ENCODE measurements around the gene LBHD2.

Gene LBHD2

GRCh38 chr14:103104389-103104653, 20.3 kb downstream of the LBHD2 start:
- Histone ChIP-seq H3K27me3 (replicated peaks; ENCODE audit: control insufficient read depth, insufficient read depth, low read length, poor library complexity, severe bottlenecking) (peaks cover 26% of the 10 kb centered on the region), H3K9me3 (ENCODE audit: control insufficient read depth, low read length) (no peaks in the 10 kb centered on the region), H3K4me1 (ENCODE audit: control insufficient read depth, insufficient read depth, low read length, poor library complexity, severe bottlenecking) (peaks cover 9% of the 10 kb centered on the region), H3K4me3 (ENCODE audit: insufficient read depth, low read depth, low read length, poor library complexity, severe bottlenecking) (no peak overlapping the region), H3K36me3 (ENCODE audit: control insufficient read depth, insufficient read depth, low read length) (no peaks in the 10 kb centered on the region), H3K27ac (ENCODE audit: insufficient read depth, low read length, poor library complexity, severe bottlenecking) (no peak overlapping the region)
- DNase-seq: no peak

- Histone ChIP-seq H3K36me3 (ENCODE audit: control insufficient read depth, insufficient read depth, low read length) (no peaks in the 10 kb centered on the region), H3K4me1 (ENCODE audit: control insufficient read depth, insufficient read depth, low read length, poor library complexity, severe bottlenecking) (peaks cover 9% of the 10 kb centered on the region), H3K9me3 (ENCODE audit: control insufficient read depth, low read length) (no peaks in the 10 kb centered on the region), H3K4me3 (ENCODE audit: insufficient read depth, low read depth, low read length, poor library complexity, severe bottlenecking) (no peak overlapping the region), H3K27me3 (replicated peaks; ENCODE audit: control insufficient read depth, insufficient read depth, low read length, poor library complexity, severe bottlenecking) (peaks cover 26% of the 10 kb centered on the region), H3K27ac (ENCODE audit: insufficient read depth, low read length, poor library complexity, severe bottlenecking) (no peak overlapping the region)
- DNase-seq: peak; percentile 42 to 55 (median 46)
These were observed 20.8 kb downstream of the LBHD2 start for GRCh38 chr14:103104654-103105452.

DNA sequence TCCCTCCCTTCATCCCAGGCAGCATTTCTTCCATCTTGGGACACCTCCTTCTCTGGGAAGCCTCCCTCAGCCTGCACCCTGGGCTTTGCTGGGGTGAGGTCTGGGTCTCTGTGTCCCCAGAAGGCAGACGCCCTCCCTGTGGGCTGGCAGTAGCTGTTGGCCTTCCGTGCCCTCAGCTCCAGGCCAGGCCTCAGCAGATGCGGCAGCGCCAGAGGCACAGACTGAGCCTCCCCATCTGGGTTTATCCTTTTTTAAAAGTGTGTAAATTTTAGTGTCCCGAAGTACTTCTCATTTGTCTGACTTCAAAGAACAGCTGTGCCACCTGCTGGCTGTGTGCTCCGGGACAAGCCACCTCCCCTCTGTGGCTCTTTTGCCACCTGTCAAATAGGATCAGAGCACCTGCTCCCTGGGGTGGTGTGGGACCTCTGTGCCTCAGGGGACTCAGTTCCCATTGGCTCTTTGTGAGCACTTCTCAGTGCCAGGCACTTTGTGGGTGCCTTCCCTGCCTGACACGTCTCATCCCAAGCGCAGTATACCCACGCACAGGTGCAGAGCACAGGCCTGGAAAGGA, 21.7 kb downstream of the LBHD2 start:
- H3K4me3 ChIP-seq (ENCODE audit: insufficient read depth, low read depth, low read length, poor library complexity, severe bottlenecking): no peak overlapping the region
- H3K9me3 ChIP-seq (ENCODE audit: control insufficient read depth, low read length): no peaks in the 10 kb centered on the region
- no peaks in the 10 kb centered on the region for H3K36me3 ChIP-seq (ENCODE audit: control insufficient read depth, insufficient read depth, low read length)
- peaks cover 26% of the 10 kb centered on the region for H3K27me3 ChIP-seq (replicated peaks; ENCODE audit: control insufficient read depth, insufficient read depth, low read length, poor library complexity, severe bottlenecking)
- H3K4me1 ChIP-seq (ENCODE audit: control insufficient read depth, insufficient read depth, low read length, poor library complexity, severe bottlenecking): peaks cover 9% of the 10 kb centered on the region
- H3K27ac ChIP-seq (ENCODE audit: insufficient read depth, low read length, poor library complexity, severe bottlenecking): no peak overlapping the region
- no peak for DNase-seq

DNA sequence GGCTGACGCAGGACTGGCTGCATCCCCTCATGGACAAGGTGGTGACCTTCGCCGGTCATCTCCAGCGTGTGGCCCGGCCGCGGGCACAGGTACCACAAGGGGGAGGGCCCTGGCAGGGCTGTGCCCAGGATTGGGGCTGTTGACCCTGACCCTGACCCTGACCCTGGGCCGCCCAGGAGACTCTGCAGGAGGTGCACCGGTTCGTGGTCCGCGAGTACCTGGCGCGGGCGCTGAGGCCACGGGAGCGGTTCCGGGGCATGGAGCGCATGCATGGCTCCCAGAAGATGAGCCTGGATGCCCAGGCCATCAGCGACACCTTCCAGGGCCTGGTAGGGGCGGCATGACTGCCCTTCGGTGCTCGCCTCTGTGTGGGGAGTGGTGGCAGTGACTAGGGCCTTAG, 23.4 kb downstream of the LBHD2 start:
- peaks cover 23% of the 10 kb centered on the region for H3K27me3 ChIP-seq (replicated peaks; ENCODE audit: control insufficient read depth, insufficient read depth, low read length, poor library complexity, severe bottlenecking)
- DNase-seq: no peak
- peaks cover 9% of the 10 kb centered on the region for H3K4me1 ChIP-seq (ENCODE audit: control insufficient read depth, insufficient read depth, low read length, poor library complexity, severe bottlenecking)
- no peak overlapping the region for H3K4me3 ChIP-seq (ENCODE audit: insufficient read depth, low read depth, low read length, poor library complexity, severe bottlenecking)
- H3K27ac ChIP-seq (ENCODE audit: insufficient read depth, low read length, poor library complexity, severe bottlenecking): no peak overlapping the region
- no peaks in the 10 kb centered on the region for H3K36me3 ChIP-seq (ENCODE audit: control insufficient read depth, insufficient read depth, low read length)
- no peaks in the 10 kb centered on the region for H3K9me3 ChIP-seq (ENCODE audit: control insufficient read depth, low read length)

DNA sequence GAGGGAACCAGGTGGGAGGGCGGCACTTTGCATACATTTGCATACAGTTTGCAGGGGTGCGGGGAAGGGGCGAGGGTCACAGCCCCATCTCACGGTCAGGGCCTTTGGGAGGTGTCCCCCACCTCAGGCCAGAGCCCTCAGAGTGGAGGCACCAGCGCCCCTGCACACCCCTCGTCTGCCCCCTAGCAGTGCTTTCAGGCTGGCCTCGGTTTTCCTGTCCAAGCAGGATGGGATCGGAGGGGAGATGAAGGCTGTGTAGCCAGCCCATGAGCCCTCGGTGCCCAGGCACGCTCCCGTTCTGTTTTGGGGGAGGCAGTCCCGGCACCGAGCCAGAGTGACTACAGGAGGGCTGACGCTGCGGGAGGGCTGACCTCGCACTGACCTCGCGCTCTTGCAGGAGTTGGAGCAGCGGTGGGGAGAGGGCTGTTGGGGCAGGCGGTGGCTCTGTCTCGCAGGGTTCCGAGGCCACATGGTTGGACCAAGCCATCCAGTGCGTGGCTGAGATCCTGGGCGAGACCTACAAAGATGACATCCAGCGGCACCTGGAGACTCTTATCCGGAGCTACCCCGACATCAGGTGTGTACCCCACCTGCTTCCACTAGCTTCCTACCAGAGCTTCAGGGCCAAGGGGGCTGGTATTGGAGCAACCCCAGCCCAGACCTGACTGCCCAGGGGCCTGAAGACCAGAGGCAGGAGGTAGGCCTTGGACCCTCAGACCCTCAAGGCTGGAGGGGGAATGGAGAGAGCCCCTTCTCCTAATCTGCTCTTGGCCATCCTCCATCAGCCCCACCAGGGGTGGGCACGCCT, 24.1 kb downstream of the LBHD2 start:
- peaks cover 19% of the 10 kb centered on the region for H3K27me3 ChIP-seq (replicated peaks; ENCODE audit: control insufficient read depth, insufficient read depth, low read length, poor library complexity, severe bottlenecking)
- H3K36me3 ChIP-seq (ENCODE audit: control insufficient read depth, insufficient read depth, low read length): no peaks in the 10 kb centered on the region
- DNase-seq: no peak
- H3K4me3 ChIP-seq (ENCODE audit: insufficient read depth, low read depth, low read length, poor library complexity, severe bottlenecking): no peak overlapping the region
- H3K4me1 ChIP-seq (ENCODE audit: control insufficient read depth, insufficient read depth, low read length, poor library complexity, severe bottlenecking): peaks cover 9% of the 10 kb centered on the region
- no peak overlapping the region for H3K27ac ChIP-seq (ENCODE audit: insufficient read depth, low read length, poor library complexity, severe bottlenecking)
- no peaks in the 10 kb centered on the region for H3K9me3 ChIP-seq (ENCODE audit: control insufficient read depth, low read length)

- peaks cover 9% of the 10 kb centered on the region for H3K4me1 ChIP-seq (ENCODE audit: control insufficient read depth, insufficient read depth, low read length, poor library complexity, severe bottlenecking)
- no peak overlapping the region for H3K27ac ChIP-seq (ENCODE audit: insufficient read depth, low read length, poor library complexity, severe bottlenecking)
- H3K9me3 ChIP-seq (ENCODE audit: control insufficient read depth, low read length): no peaks in the 10 kb centered on the region
- no peak for DNase-seq
- no peaks in the 10 kb centered on the region for H3K36me3 ChIP-seq (ENCODE audit: control insufficient read depth, insufficient read depth, low read length)
- peaks cover 15% of the 10 kb centered on the region for H3K27me3 ChIP-seq (replicated peaks; ENCODE audit: control insufficient read depth, insufficient read depth, low read length, poor library complexity, severe bottlenecking)
- H3K4me3 ChIP-seq (ENCODE audit: insufficient read depth, low read depth, low read length, poor library complexity, severe bottlenecking): no peak overlapping the region
These were observed 24.8 kb downstream of the LBHD2 start for GRCh38 chr14:103108749-103109207.

DNA sequence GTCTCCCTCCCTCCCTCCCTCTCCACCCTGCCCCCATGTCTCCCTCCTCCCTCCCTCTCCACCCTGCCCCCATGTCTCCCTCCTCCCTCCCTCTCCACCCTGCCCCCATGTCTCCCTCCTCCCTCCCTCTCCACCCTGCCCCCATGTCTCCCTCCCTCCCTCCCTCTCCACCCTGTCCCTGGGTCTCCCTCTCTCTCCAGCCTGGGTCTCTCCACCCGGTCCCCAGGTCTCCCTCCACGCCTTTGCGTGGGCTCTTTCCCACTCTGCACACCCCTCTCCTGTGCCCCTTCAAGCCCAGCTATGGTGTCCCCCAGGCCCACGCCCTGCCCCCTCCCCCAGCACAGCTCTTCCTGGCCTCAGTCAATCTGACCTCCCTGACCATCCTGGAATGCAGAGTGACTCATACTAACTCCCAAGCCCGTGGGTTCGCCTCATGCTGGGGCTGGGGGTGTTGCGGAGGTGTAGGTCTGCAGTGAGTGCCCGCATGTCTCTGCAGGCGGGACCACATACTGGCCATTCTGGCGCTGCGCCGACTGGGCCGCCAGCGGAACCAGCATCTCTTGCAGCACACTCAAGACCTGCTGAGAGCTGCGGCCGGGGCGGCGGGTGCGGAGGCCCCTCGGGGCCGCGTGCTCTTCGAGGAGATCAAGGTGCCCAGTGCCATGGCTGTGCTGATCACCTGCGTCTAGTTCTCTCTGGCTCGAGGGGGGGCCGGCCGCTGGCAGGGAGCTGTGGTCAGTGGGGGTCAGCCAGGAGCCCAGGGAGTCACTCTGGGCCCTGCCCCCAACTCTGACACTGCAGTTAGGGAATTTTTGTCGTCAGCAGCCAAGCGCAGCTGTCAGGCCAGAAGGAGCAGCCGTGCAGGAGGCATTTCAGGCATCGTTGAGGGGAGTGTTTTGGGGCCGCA, 25.8 kb downstream of the LBHD2 start:
- Histone ChIP-seq H3K27me3 (replicated peaks; ENCODE audit: control insufficient read depth, insufficient read depth, low read length, poor library complexity, severe bottlenecking) (peaks cover 5% of the 10 kb centered on the region), H3K4me1 (ENCODE audit: control insufficient read depth, insufficient read depth, low read length, poor library complexity, severe bottlenecking) (peaks cover 4% of the 10 kb centered on the region), H3K27ac (ENCODE audit: insufficient read depth, low read length, poor library complexity, severe bottlenecking) (no peak overlapping the region), H3K36me3 (ENCODE audit: control insufficient read depth, insufficient read depth, low read length) (no peaks in the 10 kb centered on the region), H3K4me3 (ENCODE audit: insufficient read depth, low read depth, low read length, poor library complexity, severe bottlenecking) (no peak overlapping the region), H3K9me3 (ENCODE audit: control insufficient read depth, low read length) (no peaks in the 10 kb centered on the region)
- no peak for DNase-seq

GRCh38 chr14:103110681-103111231, 26.7 kb downstream of the LBHD2 start:
- Histone ChIP-seq H3K27ac (ENCODE audit: insufficient read depth, low read length, poor library complexity, severe bottlenecking) (no peak overlapping the region), H3K4me1 (ENCODE audit: control insufficient read depth, insufficient read depth, low read length, poor library complexity, severe bottlenecking) (no peaks in the 10 kb centered on the region), H3K4me3 (ENCODE audit: insufficient read depth, low read depth, low read length, poor library complexity, severe bottlenecking) (no peak overlapping the region)

GRCh38 chr14:103111232-103111868, 27.3 kb downstream of the LBHD2 start:
- no peak for DNase-seq
- Histone ChIP-seq H3K36me3 (ENCODE audit: control insufficient read depth, insufficient read depth, low read length) (no peaks in the 10 kb centered on the region), H3K9me3 (ENCODE audit: control insufficient read depth, low read length) (no peaks in the 10 kb centered on the region), H3K27ac (ENCODE audit: insufficient read depth, low read length, poor library complexity, severe bottlenecking) (no peak overlapping the region), H3K4me1 (ENCODE audit: control insufficient read depth, insufficient read depth, low read length, poor library complexity, severe bottlenecking) (no peaks in the 10 kb centered on the region), H3K4me3 (ENCODE audit: insufficient read depth, low read depth, low read length, poor library complexity, severe bottlenecking) (no peak overlapping the region), H3K27me3 (replicated peaks; ENCODE audit: control insufficient read depth, insufficient read depth, low read length, poor library complexity, severe bottlenecking) (no peaks in the 10 kb centered on the region)

More at GRCh38 chr14:103110681-103111231, 26.7 kb downstream of the LBHD2 start:
- no peaks in the 10 kb centered on the region for H3K36me3 ChIP-seq (ENCODE audit: control insufficient read depth, insufficient read depth, low read length)
- no peak for DNase-seq
- H3K9me3 ChIP-seq (ENCODE audit: control insufficient read depth, low read length): no peaks in the 10 kb centered on the region
- H3K27me3 ChIP-seq (replicated peaks; ENCODE audit: control insufficient read depth, insufficient read depth, low read length, poor library complexity, severe bottlenecking): no peaks in the 10 kb centered on the region
